ENCODE measurements around the gene ITPKB. TPM values are rescaled to one million over a fixed set of nuclear protein-coding genes. Genes with fewer than 3 reads are reported as not detected.
"Not testable (repeated sequence)": the region's sequence is repeated elsewhere in the genome, so short reads cannot be mapped to it uniquely, and the experiment has no call there.

ITPKB gene
- total and polyA plus RNA-seq, 3 experiments from 2014 or later: 37.7 to 50.1 (median 39.6) TPM

DNA sequence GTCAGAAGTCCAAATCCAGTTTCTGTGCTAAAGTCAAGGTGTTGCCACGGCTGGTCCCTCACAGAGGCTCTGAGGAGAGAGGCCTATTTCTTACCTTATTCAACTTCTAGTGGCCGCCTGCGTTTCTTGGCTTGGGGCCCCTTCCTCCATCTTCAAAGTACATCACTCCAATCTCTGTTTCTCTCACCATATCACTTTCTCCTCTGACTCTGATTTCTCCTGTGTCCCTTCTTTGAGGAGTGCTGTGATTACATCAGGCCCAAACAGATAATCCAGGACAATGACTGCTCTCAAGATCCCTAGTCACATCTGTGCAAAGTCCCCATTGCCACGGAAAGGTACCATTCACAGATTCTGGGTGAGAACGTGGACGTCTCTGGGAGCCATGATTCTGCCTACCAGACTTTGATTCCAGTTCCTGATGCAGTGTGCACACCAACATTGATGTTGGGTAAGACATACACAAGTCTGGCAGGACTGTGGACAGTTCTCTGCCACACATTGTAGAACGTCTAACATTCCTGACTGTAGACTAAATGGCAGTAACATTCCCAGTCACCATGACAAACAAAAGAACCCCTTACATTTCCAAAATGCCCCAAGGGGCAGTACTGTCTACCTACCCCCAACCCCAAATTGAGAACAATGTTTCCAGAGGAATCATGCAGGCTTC, 43.0 kb upstream of the ITPKB start:
- peaks cover 0 to 2% (median 0%) of the 10 kb centered on the region in 3 donors for H3K36me3 Mint-ChIP-seq
- H3K9me3 ChIP-seq (ENCODE audit: low read length): no peaks in the 10 kb centered on the region
- H3K36me3 ChIP-seq (ENCODE audit: insufficient read depth, low read length): no peaks in the 10 kb centered on the region
- no peaks in the 10 kb centered on the region for H3K27me3 ChIP-seq (ENCODE audit: insufficient read depth, low read length, poor library complexity, severe bottlenecking)
- DNase-seq: no peak
- H3K4me3 Mint-ChIP-seq: no peak overlapping the region
- H3K4me3 ChIP-seq (ENCODE audit: low read length): no peak overlapping the region
- H3K4me1 Mint-ChIP-seq: peaks cover 3 to 25% (median 7%) of the 10 kb centered on the region in 3 donors
- H3K27me3 Mint-ChIP-seq: peaks cover 0 to 2% of the 10 kb centered on the region in 2 donors
- ChIA-PET CTCF (no interaction called here), POLR2A (no interaction called here)
- no peak overlapping the region for H3K27ac Mint-ChIP-seq
- no peak overlapping the region for H3K27ac ChIP-seq (ENCODE audit: low read depth, low read length)
- H3K4me1 ChIP-seq (ENCODE audit: insufficient read depth, low read length): no peaks in the 10 kb centered on the region
- no peaks in the 10 kb centered on the region for H3K9me3 Mint-ChIP-seq

DNA sequence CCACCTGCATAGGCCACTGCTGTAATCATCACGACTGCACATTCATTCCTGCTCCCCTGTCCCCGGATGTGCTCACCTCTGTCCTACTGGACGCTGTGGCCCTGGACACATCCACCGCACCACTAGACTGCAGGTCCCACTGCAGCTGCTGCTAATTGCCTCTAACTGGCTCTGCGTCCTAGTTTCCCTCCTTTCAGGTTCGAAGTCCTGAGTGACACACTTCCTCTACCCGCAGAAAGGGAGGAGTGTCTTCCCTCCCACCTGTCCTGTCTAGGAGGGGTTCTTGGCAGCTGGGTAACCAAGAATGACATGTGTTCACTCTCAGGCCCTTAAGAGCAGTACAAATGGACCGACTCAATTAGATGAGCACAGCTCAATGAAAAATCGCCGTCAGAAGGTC, 40.5 kb upstream of the ITPKB start:
- Mint-ChIP-seq H3K27ac (peak overlapping the region in 2 of 8 donors; percentile 21 to 94), H3K27me3 (peaks cover 0 to 2% of the 10 kb centered on the region in 2 donors), H3K36me3 (peaks cover 0 to 2% (median 0%) of the 10 kb centered on the region in 3 donors), H3K9me3 (no peaks in the 10 kb centered on the region), H3K4me1 (peaks cover 3 to 25% (median 7%) of the 10 kb centered on the region in 3 donors), H3K4me3 (peak overlapping the region in 1 of 7 donors; percentile 85)
- ChIA-PET POLR2A (no interaction called here), CTCF (no interaction called here)
- no peaks in the 10 kb centered on the region for H3K27me3 ChIP-seq (ENCODE audit: insufficient read depth, low read length, poor library complexity, severe bottlenecking)
- DNase-seq: no peak
- H3K27ac ChIP-seq (ENCODE audit: low read depth, low read length): no peak overlapping the region
- no peaks in the 10 kb centered on the region for H3K9me3 ChIP-seq (ENCODE audit: low read length)
- no peaks in the 10 kb centered on the region for H3K4me1 ChIP-seq (ENCODE audit: insufficient read depth, low read length)
- no peak overlapping the region for H3K4me3 ChIP-seq (ENCODE audit: low read length)
- H3K36me3 ChIP-seq (ENCODE audit: insufficient read depth, low read length): no peaks in the 10 kb centered on the region

DNA sequence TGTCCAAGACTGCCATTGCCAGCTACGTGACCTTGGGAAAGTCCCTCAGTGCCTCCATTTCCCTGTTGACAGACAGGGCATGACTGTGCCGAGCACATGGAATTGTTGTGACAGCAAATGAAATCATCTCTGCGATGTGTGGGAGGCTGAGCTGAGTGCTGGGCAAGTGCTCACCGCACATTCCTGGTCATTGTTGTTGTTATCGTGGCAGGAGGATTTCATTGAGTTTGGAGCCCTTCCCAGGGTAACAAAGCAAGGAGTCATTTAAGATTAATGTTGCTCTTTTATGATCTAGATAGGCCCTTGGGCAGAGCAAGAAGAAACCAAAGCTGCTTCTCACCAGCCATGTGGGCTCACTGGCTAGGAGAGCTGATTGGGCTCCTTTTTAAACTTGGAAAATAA, 39.6 kb upstream of the ITPKB start:
- POLR2A ChIA-PET: no interaction called here
- H3K4me1 Mint-ChIP-seq: peaks cover 3 to 25% (median 7%) of the 10 kb centered on the region in 3 donors
- H3K9me3 ChIP-seq (ENCODE audit: low read length): no peaks in the 10 kb centered on the region

DNA sequence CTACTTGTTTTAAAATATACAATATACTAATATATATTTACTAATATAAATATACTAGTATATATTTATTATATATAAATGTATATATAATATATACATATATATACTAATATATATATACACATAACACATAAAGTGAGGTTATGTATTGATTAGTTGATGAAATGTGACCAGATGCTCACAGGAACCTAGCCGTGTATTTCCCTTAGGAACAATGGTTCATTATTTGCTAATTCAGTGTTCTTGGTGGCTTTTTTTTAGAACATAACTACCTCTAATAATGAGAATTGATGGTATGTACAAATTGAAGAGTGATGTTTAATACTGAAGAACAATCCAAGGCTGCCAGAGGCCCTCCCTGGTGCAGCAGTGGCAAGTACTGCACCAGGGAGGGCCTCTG, 37.9 kb upstream of the ITPKB start:
- peaks cover 0 to 2% of the 10 kb centered on the region in 2 donors for H3K27me3 Mint-ChIP-seq
- H3K36me3 Mint-ChIP-seq: peaks cover 0 to 2% (median 0%) of the 10 kb centered on the region in 3 donors
- no peak for DNase-seq
- H3K4me1 Mint-ChIP-seq: peaks cover 3 to 25% (median 9%) of the 10 kb centered on the region in 3 donors
- ChIA-PET POLR2A (no interaction called here), CTCF (no interaction called here)
- H3K27ac Mint-ChIP-seq: no peak overlapping the region
- no peaks in the 10 kb centered on the region for H3K9me3 Mint-ChIP-seq
- no peaks in the 10 kb centered on the region for H3K27me3 ChIP-seq (ENCODE audit: insufficient read depth, low read length, poor library complexity, severe bottlenecking)
- H3K27ac ChIP-seq (ENCODE audit: low read depth, low read length): no peak overlapping the region
- no peaks in the 10 kb centered on the region for H3K9me3 ChIP-seq (ENCODE audit: low read length)
- no peaks in the 10 kb centered on the region for H3K36me3 ChIP-seq (ENCODE audit: insufficient read depth, low read length)
- no peaks in the 10 kb centered on the region for H3K4me1 ChIP-seq (ENCODE audit: insufficient read depth, low read length)
- no peak overlapping the region for H3K4me3 Mint-ChIP-seq
- no peak overlapping the region for H3K4me3 ChIP-seq (ENCODE audit: low read length)

More for the DNA sequence above, 39.6 kb upstream of the ITPKB start:
- H3K27ac ChIP-seq (ENCODE audit: low read depth, low read length): no peak overlapping the region
- no peaks in the 10 kb centered on the region for H3K27me3 ChIP-seq (ENCODE audit: insufficient read depth, low read length, poor library complexity, severe bottlenecking)
- Mint-ChIP-seq H3K4me3 (peak overlapping the region in 1 of 7 donors; percentile 54), H3K36me3 (peaks cover 0 to 2% (median 0%) of the 10 kb centered on the region in 3 donors), H3K9me3 (no peaks in the 10 kb centered on the region), H3K27ac (peak overlapping the region in 1 of 8 donors; percentile 94), H3K27me3 (peaks cover 0 to 2% of the 10 kb centered on the region in 2 donors)
- no peak overlapping the region for H3K4me3 ChIP-seq (ENCODE audit: low read length)
- no peaks in the 10 kb centered on the region for H3K4me1 ChIP-seq (ENCODE audit: insufficient read depth, low read length)
- CTCF ChIA-PET: no interaction called here
- no peaks in the 10 kb centered on the region for H3K36me3 ChIP-seq (ENCODE audit: insufficient read depth, low read length)
- DNase-seq: no peak

DNA sequence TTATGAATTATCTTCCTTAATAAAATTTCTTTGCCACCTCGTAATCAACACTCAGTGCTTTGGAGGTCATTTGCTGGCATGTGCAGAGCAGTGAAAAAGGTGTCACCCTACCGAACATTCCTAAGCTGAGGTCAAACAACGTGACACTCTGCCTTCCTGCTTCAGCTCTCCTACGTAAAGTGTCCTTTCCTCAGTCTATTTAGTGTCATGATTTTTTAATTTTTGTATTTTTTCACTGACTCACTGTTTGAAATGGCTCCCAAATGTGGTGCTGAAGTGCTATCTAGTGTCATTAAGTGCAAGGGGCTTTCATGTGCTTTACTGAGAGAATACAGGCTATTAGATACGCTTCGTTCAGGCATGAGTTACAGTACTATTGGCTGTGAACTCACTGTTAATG, 37.0 kb upstream of the ITPKB start:
- Mint-ChIP-seq H3K4me1 (peaks cover 3 to 25% (median 11%) of the 10 kb centered on the region in 3 donors), H3K4me3 (no peak overlapping the region), H3K9me3 (no peaks in the 10 kb centered on the region), H3K27me3 (peaks cover 0 to 3% of the 10 kb centered on the region in 2 donors), H3K27ac (no peak overlapping the region), H3K36me3 (peaks cover 0 to 2% (median 0%) of the 10 kb centered on the region in 3 donors)
- no peaks in the 10 kb centered on the region for H3K36me3 ChIP-seq (ENCODE audit: insufficient read depth, low read length)
- H3K4me3 ChIP-seq (ENCODE audit: low read length): no peak overlapping the region
- H3K27ac ChIP-seq (ENCODE audit: low read depth, low read length): no peak overlapping the region
- no peaks in the 10 kb centered on the region for H3K27me3 ChIP-seq (ENCODE audit: insufficient read depth, low read length, poor library complexity, severe bottlenecking)
- CTCF ChIA-PET: interaction anchor here (1.3 kb wide), 1 partner anchor 114 kb away, joined by 4 read pairs; no protein-coding TSS in a partner anchor
- POLR2A ChIA-PET: interaction anchor here (0.6 kb wide), 1 partner anchor 52 kb away, joined by 3 read pairs; no protein-coding TSS in a partner anchor
- no peaks in the 10 kb centered on the region for H3K9me3 ChIP-seq (ENCODE audit: low read length)
- DNase-seq: no peak
- no peaks in the 10 kb centered on the region for H3K4me1 ChIP-seq (ENCODE audit: insufficient read depth, low read length)

DNA sequence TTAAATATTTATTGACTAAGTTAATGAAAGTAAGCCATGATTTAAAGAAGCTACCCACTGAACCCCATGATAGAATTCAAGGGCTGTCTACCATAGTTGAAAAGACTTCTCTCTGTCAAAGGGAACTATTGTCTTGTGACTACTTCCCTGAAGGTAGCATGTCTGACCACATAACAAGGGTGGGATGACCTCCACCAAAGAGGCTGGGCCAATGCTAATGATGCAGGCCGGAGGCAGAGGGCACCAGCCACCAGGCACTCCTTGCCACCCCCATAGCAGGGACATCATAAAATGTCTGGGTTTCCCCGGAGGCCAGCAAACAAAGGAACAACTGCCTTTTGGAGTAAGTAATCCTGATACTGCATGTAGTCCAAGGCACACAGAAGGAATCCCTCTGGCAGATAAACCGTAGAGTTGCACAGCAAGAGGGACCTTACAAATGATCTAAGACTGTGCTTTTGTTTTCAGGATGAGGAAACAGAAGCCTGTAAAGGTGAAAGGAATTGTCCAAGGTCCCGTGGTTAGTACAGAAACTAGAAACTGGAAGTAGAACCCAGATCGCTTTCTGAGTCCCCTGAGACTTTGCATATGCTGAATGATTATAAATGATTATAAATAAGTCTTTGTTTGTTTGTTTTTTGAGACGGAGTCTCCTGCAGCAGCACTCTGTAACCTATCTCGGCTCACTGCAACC, 33.5 kb upstream of the ITPKB start:
- Histone ChIP-seq H3K36me3 (ENCODE audit: insufficient read depth, low read length) (no peaks in the 10 kb centered on the region), H3K4me1 (ENCODE audit: insufficient read depth, low read length) (no peaks in the 10 kb centered on the region), H3K27me3 (ENCODE audit: insufficient read depth, low read length, poor library complexity, severe bottlenecking) (no peaks in the 10 kb centered on the region), H3K9me3 (ENCODE audit: low read length) (no peaks in the 10 kb centered on the region), H3K4me3 (ENCODE audit: low read length) (no peak overlapping the region), H3K27ac (ENCODE audit: low read depth, low read length) (no peak overlapping the region)
- H3K4me1 Mint-ChIP-seq: peaks cover 0 to 4% (median 0%) of the 10 kb centered on the region in 3 donors
- H3K36me3 Mint-ChIP-seq: no peaks in the 10 kb centered on the region
- no peak for DNase-seq
- no peaks in the 10 kb centered on the region for H3K9me3 Mint-ChIP-seq
- ChIA-PET POLR2A (no interaction called here), CTCF (interaction anchor here (2.2 kb wide), 1 partner anchor 146 kb away, joined by 5 read pairs; no protein-coding TSS in a partner anchor)
- no peak overlapping the region for H3K4me3 Mint-ChIP-seq
- H3K27me3 Mint-ChIP-seq: peaks cover 0 to 6% of the 10 kb centered on the region in 2 donors
- H3K27ac Mint-ChIP-seq: peak overlapping the region in 1 of 8 donors; percentile 88

DNA sequence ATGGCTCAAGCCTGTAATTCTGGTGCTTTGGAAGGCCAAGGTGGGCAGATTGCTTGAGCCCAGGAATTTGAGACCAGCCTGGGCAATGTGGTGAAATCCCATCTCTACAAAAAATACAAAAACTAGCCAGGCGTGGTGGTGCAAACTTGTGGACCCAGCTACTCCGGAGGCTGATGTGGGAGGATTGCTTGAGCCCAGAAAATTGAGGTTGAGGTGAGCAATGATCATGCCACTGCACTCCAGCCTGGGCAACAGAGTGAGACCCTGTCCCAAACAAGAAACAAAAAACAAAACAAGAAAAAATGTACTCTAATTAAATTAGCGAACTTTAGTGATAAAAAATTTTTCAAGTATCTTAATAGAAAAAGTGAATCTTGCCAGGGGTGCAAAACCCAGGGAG, 28.1 kb upstream of the ITPKB start:
- H3K36me3 Mint-ChIP-seq: peaks cover 0 to 13% (median 5%) of the 10 kb centered on the region in 3 donors
- CTCF ChIA-PET: not testable (repeated sequence)

DNA sequence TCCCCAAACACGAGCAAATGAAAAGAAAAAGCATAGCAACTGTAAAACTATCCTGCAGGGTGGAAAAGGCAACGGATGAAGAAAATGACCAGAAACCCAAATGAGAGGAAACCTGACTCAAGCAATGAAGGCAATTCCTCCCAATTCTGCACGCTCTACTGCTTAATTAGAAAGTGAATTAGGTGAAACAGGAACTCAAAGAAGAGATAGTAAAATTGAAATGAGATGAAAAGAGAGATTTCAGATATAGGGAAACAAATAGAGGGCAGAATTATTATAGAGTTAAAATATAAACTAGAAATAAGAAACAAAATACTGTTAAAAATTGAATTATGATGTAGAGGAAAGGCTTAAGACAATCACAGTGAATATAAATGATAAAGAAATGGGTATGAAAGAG, 27.5 kb upstream of the ITPKB start:
- Histone ChIP-seq H3K4me3 (ENCODE audit: low read length) (no peak overlapping the region), H3K27me3 (ENCODE audit: insufficient read depth, low read length, poor library complexity, severe bottlenecking) (no peaks in the 10 kb centered on the region), H3K27ac (ENCODE audit: low read depth, low read length) (no peak overlapping the region), H3K36me3 (ENCODE audit: insufficient read depth, low read length) (no peaks in the 10 kb centered on the region), H3K9me3 (ENCODE audit: low read length) (no peaks in the 10 kb centered on the region), H3K4me1 (ENCODE audit: insufficient read depth, low read length) (peaks cover 16% of the 10 kb centered on the region)
- ChIA-PET POLR2A (no interaction called here), CTCF (no interaction called here)
- Mint-ChIP-seq H3K4me3 (no peak overlapping the region), H3K36me3 (peaks cover 0 to 13% (median 5%) of the 10 kb centered on the region in 3 donors), H3K4me1 (peaks cover 20% of the 10 kb centered on the region in 3 donors), H3K27ac (no peak overlapping the region), H3K27me3 (peaks cover 4% of the 10 kb centered on the region in 2 donors), H3K9me3 (peaks cover 0 to 11% (median 3%) of the 10 kb centered on the region in 5 donors)
- no peak for DNase-seq

More for the DNA sequence above, 28.1 kb upstream of the ITPKB start:
- H3K36me3 ChIP-seq (ENCODE audit: insufficient read depth, low read length); H3K27ac ChIP-seq (ENCODE audit: low read depth, low read length); POLR2A ChIA-PET; H3K4me3 Mint-ChIP-seq; DNase-seq; H3K4me3 ChIP-seq (ENCODE audit: low read length); H3K27me3 Mint-ChIP-seq; H3K9me3 ChIP-seq (ENCODE audit: low read length); H3K27me3 ChIP-seq (ENCODE audit: insufficient read depth, low read length, poor library complexity, severe bottlenecking): not testable (repeated sequence)
- Mint-ChIP-seq H3K4me1 (peaks cover 18 to 24% (median 20%) of the 10 kb centered on the region in 3 donors), H3K9me3 (peaks cover 0 to 11% (median 3%) of the 10 kb centered on the region in 5 donors), H3K27ac (peak overlapping the region in 1 of 8 donors; percentile 4)
- peaks cover 16% of the 10 kb centered on the region for H3K4me1 ChIP-seq (ENCODE audit: insufficient read depth, low read length)
